H7 (cell line): ENCODE data around the gene KRTAP5-1. TPM values are rescaled to one million over a fixed set of nuclear protein-coding genes. Genes with fewer than 3 reads are reported as not detected.

Experiments
- DNase-seq: peaks from one replicate; pipeline ENCODE4 v3.0.0; 2012
- H3K27me3 ChIP-seq: 2 replicates; pipeline ENCODE4 v1.6.0; 2011; ENCODE audit warnings: mild to moderate bottlenecking, low read length; ENCODE audit not compliant: control insufficient read depth, insufficient read depth
- H3K36me3 ChIP-seq: replicated peaks from 2 replicates; pipeline ENCODE4 v1.5.1; 2011; ENCODE audit warnings: low read length; ENCODE audit not compliant: control insufficient read depth, insufficient read depth
- H3K4me3 ChIP-seq: 2 replicates; pipeline ENCODE4 v1.5.1; 2011; ENCODE audit warnings: low read depth, mild to moderate bottlenecking, control low read depth, low read length, moderate library complexity; ENCODE audit not compliant: insufficient read depth
- total RNA-seq: library from RNA; depleted of rRNA; stranded (reverse); fragments of >200 nt; shearing (Covaris generic); gene quantifications from 2 replicates; pipeline ENCODE4 v1.2.3, GENCODE V29; 2014; rRNA removed

KRTAP5-1 gene
- total RNA-seq, 1 experiment from 2014 or later = not detected

GRCh38 chr11:1541474-1542204 is 43.4 kb downstream of the KRTAP5-1 start:
- DNase-seq = no peak
- no peaks in the 10 kb centered on the region for H3K36me3 ChIP-seq
- peaks cover 22% of the 10 kb centered on the region for H3K27me3 ChIP-seq
- no peak overlapping the region for H3K4me3 ChIP-seq

- H3K4me3 ChIP-seq = no peak overlapping the region
- no peak for DNase-seq
- no peaks in the 10 kb centered on the region for H3K36me3 ChIP-seq
- H3K27me3 ChIP-seq = peaks cover 13% of the 10 kb centered on the region; the same call in 1 of the 2 replicates
Observed at GRCh38 chr11:1540074-1540473, 45.0 kb downstream of the KRTAP5-1 start.

GRCh38 chr11:1538153-1538552 is 46.9 kb downstream of the KRTAP5-1 start:
- Histone ChIP-seq H3K4me3 (no peak overlapping the region), H3K27me3 (peaks cover 10% of the 10 kb centered on the region; the same call in 1 of the 2 replicates), H3K36me3 (no peaks in the 10 kb centered on the region)
- no peak for DNase-seq

- Histone ChIP-seq H3K27me3 (peaks cover 10% of the 10 kb centered on the region; the same call in 1 of the 2 replicates), H3K36me3 (no peaks in the 10 kb centered on the region), H3K4me3 (no peak overlapping the region)
- no peak for DNase-seq
Observed at GRCh38 chr11:1536065-1536843, 48.8 kb downstream of the KRTAP5-1 start.

GRCh38 chr11:1534682-1535081 is 50.4 kb downstream of the KRTAP5-1 start:
- peaks cover 7% of the 10 kb centered on the region; the same call in 1 of the 2 replicates for H3K27me3 ChIP-seq
- no peak overlapping the region for H3K4me3 ChIP-seq
- no peak for DNase-seq
- H3K36me3 ChIP-seq = no peaks in the 10 kb centered on the region

Other genes starting within 250 kb of the KRTAP5-1 start
- gene BRSK2, start 195.3 kb downstream of the KRTAP5-1 start, total RNA-seq = 22.2 and 23.6 TPM in 2 replicates
- gene MOB2, start 98.5 kb downstream of the KRTAP5-1 start, total RNA-seq = 17.3 and 20.2 TPM in 2 replicates
- 1.7 and 2.7 TPM in 2 replicates for gene DUSP8, start 13.0 kb downstream of the KRTAP5-1 start, total RNA-seq
- not detected in 2 replicates for gene KRTAP5-2, start 13.0 kb upstream of the KRTAP5-1 start, total RNA-seq
- gene KRTAP5-3, start 23.2 kb upstream of the KRTAP5-1 start, total RNA-seq = not detected in 2 replicates
- gene KRTAP5-4, start 36.9 kb upstream of the KRTAP5-1 start, total RNA-seq = not detected in 2 replicates
- gene KRTAP5-5, start 44.5 kb upstream of the KRTAP5-1 start, total RNA-seq = not detected in 2 replicates
- not detected in 2 replicates for gene KRTAP5-6, start 111.9 kb upstream of the KRTAP5-1 start, total RNA-seq
- 0.42 and 0.74 TPM in 2 replicates for gene IFITM10, start 165.3 kb upstream of the KRTAP5-1 start, total RNA-seq
- 177 and 235 TPM in 2 replicates for gene CTSD, start 178.6 kb upstream of the KRTAP5-1 start, total RNA-seq
- not detected in 2 replicates for gene SYT8, start 249.7 kb upstream of the KRTAP5-1 start, total RNA-seq